ENCODE data around the gene RTTN. TPM values are rescaled to one million over a fixed set of nuclear protein-coding genes. Genes with fewer than 3 reads are reported as not detected.

Gene RTTN
- total and polyA plus RNA-seq, 9 of the 15 experiments (the other 6 are each of a cell fraction or from before 2014, with no cell fraction given), result 3.1 to 18.3 (median 10.6) TPM

DNA sequence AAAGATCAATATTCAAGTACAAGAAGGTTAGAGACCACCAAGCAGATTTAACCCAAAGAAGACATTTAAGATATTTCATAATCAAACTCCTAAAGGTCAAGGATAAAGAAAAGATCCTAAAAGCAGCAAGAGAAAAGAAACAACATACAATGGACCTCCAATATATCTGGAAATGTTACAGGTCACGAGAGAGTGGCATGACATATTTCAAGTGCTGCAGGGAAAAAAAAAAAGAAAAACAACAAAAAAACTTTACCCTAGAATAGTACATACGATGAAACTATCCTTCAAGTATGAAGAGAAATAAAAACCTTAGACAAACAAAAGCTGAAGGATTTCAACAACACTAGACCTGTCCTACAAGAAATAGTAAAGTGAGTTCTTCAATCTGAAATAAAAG is 166.3 kb downstream of the RTTN start:
- Histone ChIP-seq H3K4me2 (ENCODE audit: insufficient read depth, low read length) (no peak overlapping the region), H4K20me1 (replicated peaks; ENCODE audit: control insufficient read depth, insufficient read depth, low read length) (no peaks in the 10 kb centered on the region), H3K36me3 (ENCODE audit: control insufficient read depth, insufficient read depth, low read length) (peaks cover 4% of the 10 kb centered on the region; the same call in 1 of the 3 replicates), H3K9me1 (ENCODE audit: control insufficient read depth, insufficient read depth, low read length) (no peaks in the 10 kb centered on the region), H3K9me3 (replicated peaks; ENCODE audit: control insufficient read depth, insufficient read depth, low read depth, low read length) (no peaks in the 10 kb centered on the region), H2AFZ (ENCODE audit: low read depth, low read length) (no peak overlapping the region), H3K4me1 (replicated peaks in 1 of 2; ENCODE audit: control insufficient read depth in 2 of 2, insufficient read depth in 2 of 2, low read length in 2 of 2) (peaks cover 6 to 9% of the 10 kb centered on the region in 2 experiments; a peak in 4 of 5 replicates), H3K27ac (ENCODE audit: extremely low read depth, low read depth, low read length) (no peak overlapping the region), H3K9ac (ENCODE audit: insufficient read depth in 1 of 2, low read depth in 2 of 2, low read length in 2 of 2) (no peak overlapping the region), H3K4me3 (no peak overlapping the region), H3K27me3 (ENCODE audit: control insufficient read depth in 2 of 2, insufficient read depth in 2 of 2, low read length in 2 of 2) (no peaks in the 10 kb centered on the region), H3K79me2 (ENCODE audit: control insufficient read depth, insufficient read depth, low read length) (no peaks in the 10 kb centered on the region)
- BruUV-seq (replicated peaks), result no TSS peak
- 66% methylated on average over 2 of the region's 2 CpGs for WGBS (ENCODE audit: insufficient coverage, low coverage, missing lambda C conversion rate)
- FAIRE-seq, result no peak
- TF ChIP-seq RNF2 (IDR thresholded peaks at IDR 0.05) (no peak), CBFA2T2 (conservative IDR thresholded peaks at IDR 0.05) (no peak), ZNF639 (CRISPR knock-in tag; conservative IDR thresholded peaks at IDR 0.05 in 1 of 2, IDR thresholded peaks at IDR 0.05 in 1 of 2) (no peak), MTA3 (IDR thresholded peaks at IDR 0.05; ENCODE audit: borderline replicate concordance) (no peak), ARID4B (CRISPR knock-in tag; IDR thresholded peaks at IDR 0.05) (no peak), POLR3A (IDR thresholded peaks at IDR 0.05; ENCODE audit: borderline replicate concordance, extremely low read depth, insufficient read depth, insufficient read length) (no peak)
- TF ChIP-seq, protein P1, sequence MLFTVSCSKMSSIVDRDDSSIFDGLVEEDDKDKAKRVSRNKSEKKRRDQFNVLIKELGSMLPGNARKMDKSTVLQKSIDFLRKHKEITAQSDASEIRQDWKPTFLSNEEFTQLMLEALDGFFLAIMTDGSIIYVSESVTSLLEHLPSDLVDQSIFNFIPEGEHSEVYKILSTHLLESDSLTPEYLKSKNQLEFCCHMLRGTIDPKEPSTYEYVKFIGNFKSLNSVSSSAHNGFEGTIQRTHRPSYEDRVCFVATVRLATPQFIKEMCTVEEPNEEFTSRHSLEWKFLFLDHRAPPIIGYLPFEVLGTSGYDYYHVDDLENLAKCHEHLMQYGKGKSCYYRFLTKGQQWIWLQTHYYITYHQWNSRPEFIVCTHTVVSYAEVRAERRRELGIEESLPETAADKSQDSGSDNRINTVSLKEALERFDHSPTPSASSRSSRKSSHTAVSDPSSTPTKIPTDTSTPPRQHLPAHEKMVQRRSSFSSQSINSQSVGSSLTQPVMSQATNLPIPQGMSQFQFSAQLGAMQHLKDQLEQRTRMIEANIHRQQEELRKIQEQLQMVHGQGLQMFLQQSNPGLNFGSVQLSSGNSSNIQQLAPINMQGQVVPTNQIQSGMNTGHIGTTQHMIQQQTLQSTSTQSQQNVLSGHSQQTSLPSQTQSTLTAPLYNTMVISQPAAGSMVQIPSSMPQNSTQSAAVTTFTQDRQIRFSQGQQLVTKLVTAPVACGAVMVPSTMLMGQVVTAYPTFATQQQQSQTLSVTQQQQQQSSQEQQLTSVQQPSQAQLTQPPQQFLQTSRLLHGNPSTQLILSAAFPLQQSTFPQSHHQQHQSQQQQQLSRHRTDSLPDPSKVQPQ (CRISPR knock-in tag; IDR thresholded peaks at IDR 0.05; ENCODE audit: borderline replicate concordance), result no peak
- intact Hi-C loops (cut with micrococcal nuclease) (no loop called here), in situ Hi-C loops (cut with MboI) (no loop called here)
- POLR2A ChIA-PET, result no interaction called here
- CTCF ChIA-PET (ENCODE audit: low intra/inter-chr PET ratio), result no interaction called here
- no peak for DNase-seq (ENCODE audit: extremely low read depth in 1 of 4, low spot score in 3 of 4)
- ATAC-seq, result no peak
